Activated CD8-positive, alpha-beta T cell treated with anti-CD3 and anti-CD28 coated beads for 36 hours (primary cell): ENCODE measurements around the gene TWF2. TPM values are rescaled to one million over a fixed set of nuclear protein-coding genes. Genes with fewer than 3 reads are reported as not detected.

ENCODE experiments used
- ATAC-seq: fragments of 200-7000 bp; cut with Tn5 transposase; one replicate; pipeline ENCODE4 v1.10.0; 2021; ENCODE audit warnings: mild to moderate bottlenecking, moderate library complexity
- CTCF ChIA-PET: fragments of 350-600 bp; sonication (Branson Sonifier 250); formaldehyde crosslinking; loops from one replicate; lab custom pipeline; 2021; ENCODE audit warnings: antibody characterized with exemption; lab: Charles Lee
- POLR2A ChIA-PET: fragments of 350-600 bp; sonication (Branson Sonifier 250); formaldehyde crosslinking; loops from one replicate; lab custom pipeline; 2021; ENCODE audit warnings: antibody characterized with exemption; lab: Charles Lee
- DNase-seq: peaks from one replicate; pipeline ENCODE4 v3.0.0-alpha.2; 2020
- H3K27ac Mint-ChIP-seq: one replicate; pipeline ENCODE4 v1.8.0; 2021; ENCODE audit warnings: mild to moderate bottlenecking, mixed read lengths
- H3K27me3 Mint-ChIP-seq: one replicate; pipeline ENCODE4 v1.8.0; 2021; ENCODE audit warnings: mixed read lengths
- H3K36me3 Mint-ChIP-seq: one replicate; pipeline ENCODE4 v1.8.0; 2021; ENCODE audit warnings: low read depth, mixed read lengths
- H3K4me1 Mint-ChIP-seq: one replicate; pipeline ENCODE4 v1.8.0; 2021; ENCODE audit warnings: low read depth, mixed read lengths
- H3K4me3 Mint-ChIP-seq: one replicate; pipeline ENCODE4 v1.8.0; 2021; ENCODE audit warnings: mild to moderate bottlenecking, moderate library complexity, mixed read lengths
- H3K9me3 Mint-ChIP-seq: one replicate; pipeline ENCODE4 v1.8.0; 2021; ENCODE audit warnings: mixed read lengths
- intact Hi-C: fragments of 100-400 bp; cut with micrococcal nuclease; formaldehyde crosslinking; loops from one replicate; pipeline ENCODE4 v1.10.0; 2022
- total RNA-seq, 2 experiments: library from RNA; stranded (reverse); gene quantifications; one replicate each; pipeline ENCODE4 v1.2.3, GENCODE V29; 2021
- TF ChIP-seq, protein P1 (sequence below): fragments of 200-600 bp; IDR thresholded peaks from one replicate; pipeline ENCODE4 v1.8.0; 2022; ENCODE audit warnings: antibody characterized with exemption, mild to moderate bottlenecking

The TWF2 gene
- total RNA-seq, 2 experiments from 2014 or later, result 137 TPM

GRCh38 chr3:52237006-52237656, 1.8 kb downstream of the TWF2 start:
- ChIA-PET CTCF (interaction anchor here (1.2 to 10.8 kb wide), 6 partner anchors 16 to 102 kb away, joined by 4 to 198 read pairs (median 35); partner anchors contain the start of genes TLR9 and WDR82), POLR2A (interaction anchor here (5.9 to 33.3 kb wide), 4 partner anchors 10 to 40 kb away, joined by 38 to 949 read pairs (median 92); partner anchors contain the start of genes GLYCTK, PPM1M, TLR9 and WDR82)
- DNase-seq, result peak; percentile 1
- Mint-ChIP-seq H3K36me3 (peaks cover 52% of the 10 kb centered on the region), H3K27ac (peak overlapping the region; percentile 76), H3K4me3 (peak overlapping the region; percentile 99), H3K9me3 (no peaks in the 10 kb centered on the region), H3K27me3 (no peaks in the 10 kb centered on the region), H3K4me1 (peaks cover 71% of the 10 kb centered on the region)
- TF ChIP-seq, protein P1, sequence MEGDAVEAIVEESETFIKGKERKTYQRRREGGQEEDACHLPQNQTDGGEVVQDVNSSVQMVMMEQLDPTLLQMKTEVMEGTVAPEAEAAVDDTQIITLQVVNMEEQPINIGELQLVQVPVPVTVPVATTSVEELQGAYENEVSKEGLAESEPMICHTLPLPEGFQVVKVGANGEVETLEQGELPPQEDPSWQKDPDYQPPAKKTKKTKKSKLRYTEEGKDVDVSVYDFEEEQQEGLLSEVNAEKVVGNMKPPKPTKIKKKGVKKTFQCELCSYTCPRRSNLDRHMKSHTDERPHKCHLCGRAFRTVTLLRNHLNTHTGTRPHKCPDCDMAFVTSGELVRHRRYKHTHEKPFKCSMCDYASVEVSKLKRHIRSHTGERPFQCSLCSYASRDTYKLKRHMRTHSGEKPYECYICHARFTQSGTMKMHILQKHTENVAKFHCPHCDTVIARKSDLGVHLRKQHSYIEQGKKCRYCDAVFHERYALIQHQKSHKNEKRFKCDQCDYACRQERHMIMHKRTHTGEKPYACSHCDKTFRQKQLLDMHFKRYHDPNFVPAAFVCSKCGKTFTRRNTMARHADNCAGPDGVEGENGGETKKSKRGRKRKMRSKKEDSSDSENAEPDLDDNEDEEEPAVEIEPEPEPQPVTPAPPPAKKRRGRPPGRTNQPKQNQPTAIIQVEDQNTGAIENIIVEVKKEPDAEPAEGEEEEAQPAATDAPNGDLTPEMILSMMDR, result no peak
- ATAC-seq, result no peak
- intact Hi-C loops, result no loop called here

GRCh38 chr3:52236424-52236886, 2.5 kb downstream of the TWF2 start:
- Mint-ChIP-seq H3K9me3 (no peaks in the 10 kb centered on the region), H3K4me1 (peaks cover 70% of the 10 kb centered on the region), H3K36me3 (peaks cover 52% of the 10 kb centered on the region), H3K4me3 (peak overlapping the region; percentile 43), H3K27ac (peak overlapping the region; percentile 76), H3K27me3 (no peaks in the 10 kb centered on the region)
- intact Hi-C loops, result no loop called here
- DNase-seq (peak; percentile 1), ATAC-seq (no peak)
- ChIA-PET CTCF (interaction anchor here (1.2 to 10.8 kb wide), 7 partner anchors 9 to 103 kb away, joined by 3 to 198 read pairs (median 6); partner anchors contain the start of genes TLR9 and WDR82), POLR2A (interaction anchor here (5.9 to 33.3 kb wide), 4 partner anchors 11 to 41 kb away, joined by 38 to 949 read pairs (median 92); partner anchors contain the start of genes GLYCTK, PPM1M, TLR9 and WDR82)
- TF ChIP-seq, protein P1, result no peak

GRCh38 chr3:52234516-52235447, 4.2 kb downstream of the TWF2 start:
- ATAC-seq, result no peak
- Mint-ChIP-seq H3K27ac (peak overlapping the region; percentile 79), H3K36me3 (peaks cover 52% of the 10 kb centered on the region), H3K9me3 (no peaks in the 10 kb centered on the region), H3K27me3 (no peaks in the 10 kb centered on the region), H3K4me3 (peak overlapping the region; percentile 43), H3K4me1 (peaks cover 61% of the 10 kb centered on the region)
- TF ChIP-seq, protein P1, result no peak
- intact Hi-C loops, result no loop called here
- no peak for DNase-seq
- ChIA-PET CTCF (interaction anchor here (0.7 to 10.8 kb wide), 11 partner anchors 8 to 104 kb away, joined by 3 to 198 read pairs (median 5); partner anchors contain the start of genes PPM1M, TLR9 and WDR82), POLR2A (interaction anchor here (5.9 to 33.3 kb wide), 3 partner anchors 11 to 43 kb away, joined by 38 to 949 read pairs (median 107); partner anchors contain the start of genes GLYCTK, PPM1M, TLR9 and WDR82)

- no peak overlapping the region for H3K4me3 Mint-ChIP-seq
- ChIA-PET CTCF (interaction anchor here (0.9 to 10.8 kb wide), 7 partner anchors 13 to 105 kb away, joined by 3 to 198 read pairs (median 6); partner anchors contain the start of genes TLR9 and WDR82), POLR2A (interaction anchor here (5.9 to 33.3 kb wide), 3 partner anchors 10 to 44 kb away, joined by 38 to 949 read pairs (median 107); partner anchors contain the start of genes GLYCTK, PPM1M, TLR9 and WDR82)
- DNase-seq (no peak), ATAC-seq (no peak)
- intact Hi-C loops, result no loop called here
- H3K9me3 Mint-ChIP-seq, result no peaks in the 10 kb centered on the region
- H3K27me3 Mint-ChIP-seq, result no peaks in the 10 kb centered on the region
- peaks cover 49% of the 10 kb centered on the region for H3K36me3 Mint-ChIP-seq
- peaks cover 61% of the 10 kb centered on the region for H3K4me1 Mint-ChIP-seq
- TF ChIP-seq, protein P1, result no peak
- peak overlapping the region; percentile 79 for H3K27ac Mint-ChIP-seq
Measured at GRCh38 chr3:52233968-52234367, 5.0 kb downstream of the TWF2 start.
